ENCODE data around the gene NCKAP1. TPM values are rescaled to one million over a fixed set of nuclear protein-coding genes. Genes with fewer than 3 reads are reported as not detected.
"Not testable (repeated sequence)": the region's sequence is repeated elsewhere in the genome, so short reads cannot be mapped to it uniquely, and the experiment has no call there.

Gene NCKAP1
- total RNA-seq, 1 experiment from 2014 or later: 173 TPM

DNA sequence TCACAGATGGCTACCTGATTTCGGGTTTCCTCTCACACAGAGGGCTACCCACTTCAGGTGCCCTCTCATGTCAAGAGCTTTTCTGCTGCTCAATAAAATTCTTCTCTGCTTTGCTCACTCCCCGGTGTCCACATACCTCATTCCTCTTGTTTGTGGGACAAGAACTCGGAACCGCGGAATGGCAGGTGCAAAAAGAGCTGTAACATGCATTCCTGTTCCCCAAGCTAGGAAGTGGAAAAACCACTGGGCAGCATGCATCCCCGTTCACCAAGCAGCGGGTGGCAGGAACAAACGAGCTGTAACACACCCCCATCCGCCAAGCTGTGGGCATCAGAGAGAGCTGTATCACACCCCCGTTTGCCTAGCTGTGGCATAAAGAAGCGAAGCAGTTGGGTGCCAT is 144.6 kb downstream of the NCKAP1 start:
- Mint-ChIP-seq H3K27ac (no peak overlapping the region), H3K4me3 (no peak overlapping the region), H3K27me3 (ENCODE audit: low read depth) (no peaks in the 10 kb centered on the region), H3K36me3 (no peaks in the 10 kb centered on the region), H3K4me1 (no peaks in the 10 kb centered on the region), H3K9me3 (peaks cover 8% of the 10 kb centered on the region; the same call in 1 of the 2 replicates)
- DNase-seq (ENCODE audit: low spot score) (no peak), ATAC-seq (no peak)
- ChIA-PET CTCF (interaction anchor here (0.7 kb wide), 1 partner anchor 101 kb away, joined by 3 read pairs; no protein-coding TSS in a partner anchor), POLR2A (no interaction called here)
- TF ChIP-seq FOXP1 (CRISPR knock-in tag; IDR thresholded peaks at IDR 0.05; ENCODE audit: borderline replicate concordance) (no peak), HMGA2 (CRISPR knock-in tag; IDR thresholded peaks at IDR 0.05) (no peak), MXD4 (CRISPR knock-in tag; IDR thresholded peaks at IDR 0.05; ENCODE audit: borderline replicate concordance) (no peak), GTF2I (CRISPR knock-in tag; conservative IDR thresholded peaks at IDR 0.05) (no peak), TEAD4 (CRISPR knock-in tag; IDR thresholded peaks at IDR 0.05) (no peak), GRHL2 (CRISPR knock-in tag; IDR thresholded peaks at IDR 0.05; ENCODE audit: insufficient replicate concordance, severe bottlenecking) (no peak), TCF7 (CRISPR knock-in tag; IDR thresholded peaks at IDR 0.05; ENCODE audit: low read depth) (no peak), NFE2L1 (CRISPR knock-in tag; IDR thresholded peaks at IDR 0.05) (no peak), JUN (CRISPR knock-in tag; IDR thresholded peaks at IDR 0.05) (no peak)
- TF ChIP-seq, protein P1, sequence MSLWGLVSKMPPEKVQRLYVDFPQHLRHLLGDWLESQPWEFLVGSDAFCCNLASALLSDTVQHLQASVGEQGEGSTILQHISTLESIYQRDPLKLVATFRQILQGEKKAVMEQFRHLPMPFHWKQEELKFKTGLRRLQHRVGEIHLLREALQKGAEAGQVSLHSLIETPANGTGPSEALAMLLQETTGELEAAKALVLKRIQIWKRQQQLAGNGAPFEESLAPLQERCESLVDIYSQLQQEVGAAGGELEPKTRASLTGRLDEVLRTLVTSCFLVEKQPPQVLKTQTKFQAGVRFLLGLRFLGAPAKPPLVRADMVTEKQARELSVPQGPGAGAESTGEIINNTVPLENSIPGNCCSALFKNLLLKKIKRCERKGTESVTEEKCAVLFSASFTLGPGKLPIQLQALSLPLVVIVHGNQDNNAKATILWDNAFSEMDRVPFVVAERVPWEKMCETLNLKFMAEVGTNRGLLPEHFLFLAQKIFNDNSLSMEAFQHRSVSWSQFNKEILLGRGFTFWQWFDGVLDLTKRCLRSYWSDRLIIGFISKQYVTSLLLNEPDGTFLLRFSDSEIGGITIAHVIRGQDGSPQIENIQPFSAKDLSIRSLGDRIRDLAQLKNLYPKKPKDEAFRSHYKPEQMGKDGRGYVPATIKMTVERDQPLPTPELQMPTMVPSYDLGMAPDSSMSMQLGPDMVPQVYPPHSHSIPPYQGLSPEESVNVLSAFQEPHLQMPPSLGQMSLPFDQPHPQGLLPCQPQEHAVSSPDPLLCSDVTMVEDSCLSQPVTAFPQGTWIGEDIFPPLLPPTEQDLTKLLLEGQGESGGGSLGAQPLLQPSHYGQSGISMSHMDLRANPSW (CRISPR knock-in tag; conservative IDR thresholded peaks at IDR 0.05; ENCODE audit: low read depth): no peak
- TF ChIP-seq, protein P2, sequence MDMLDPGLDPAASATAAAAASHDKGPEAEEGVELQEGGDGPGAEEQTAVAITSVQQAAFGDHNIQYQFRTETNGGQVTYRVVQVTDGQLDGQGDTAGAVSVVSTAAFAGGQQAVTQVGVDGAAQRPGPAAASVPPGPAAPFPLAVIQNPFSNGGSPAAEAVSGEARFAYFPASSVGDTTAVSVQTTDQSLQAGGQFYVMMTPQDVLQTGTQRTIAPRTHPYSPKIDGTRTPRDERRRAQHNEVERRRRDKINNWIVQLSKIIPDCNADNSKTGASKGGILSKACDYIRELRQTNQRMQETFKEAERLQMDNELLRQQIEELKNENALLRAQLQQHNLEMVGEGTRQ (CRISPR knock-in tag; IDR thresholded peaks at IDR 0.05): no peak
- TF ChIP-seq, protein P3, sequence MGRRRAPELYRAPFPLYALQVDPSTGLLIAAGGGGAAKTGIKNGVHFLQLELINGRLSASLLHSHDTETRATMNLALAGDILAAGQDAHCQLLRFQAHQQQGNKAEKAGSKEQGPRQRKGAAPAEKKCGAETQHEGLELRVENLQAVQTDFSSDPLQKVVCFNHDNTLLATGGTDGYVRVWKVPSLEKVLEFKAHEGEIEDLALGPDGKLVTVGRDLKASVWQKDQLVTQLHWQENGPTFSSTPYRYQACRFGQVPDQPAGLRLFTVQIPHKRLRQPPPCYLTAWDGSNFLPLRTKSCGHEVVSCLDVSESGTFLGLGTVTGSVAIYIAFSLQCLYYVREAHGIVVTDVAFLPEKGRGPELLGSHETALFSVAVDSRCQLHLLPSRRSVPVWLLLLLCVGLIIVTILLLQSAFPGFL (CRISPR knock-in tag; IDR thresholded peaks at IDR 0.05; ENCODE audit: borderline replicate concordance): no peak
- TF ChIP-seq, protein P4, sequence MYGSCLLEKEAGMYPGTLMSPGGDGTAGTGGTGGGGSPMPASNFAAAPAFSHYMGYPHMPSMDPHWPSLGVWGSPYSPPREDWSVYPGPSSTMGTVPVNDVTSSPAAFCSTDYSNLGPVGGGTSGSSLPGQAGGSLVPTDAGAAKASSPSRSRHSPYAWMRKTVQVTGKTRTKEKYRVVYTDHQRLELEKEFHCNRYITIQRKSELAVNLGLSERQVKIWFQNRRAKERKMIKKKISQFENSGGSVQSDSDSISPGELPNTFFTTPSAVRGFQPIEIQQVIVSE (CRISPR knock-in tag; IDR thresholded peaks at IDR 0.05; ENCODE audit: borderline replicate concordance): no peak
- TF ChIP-seq, protein P5, sequence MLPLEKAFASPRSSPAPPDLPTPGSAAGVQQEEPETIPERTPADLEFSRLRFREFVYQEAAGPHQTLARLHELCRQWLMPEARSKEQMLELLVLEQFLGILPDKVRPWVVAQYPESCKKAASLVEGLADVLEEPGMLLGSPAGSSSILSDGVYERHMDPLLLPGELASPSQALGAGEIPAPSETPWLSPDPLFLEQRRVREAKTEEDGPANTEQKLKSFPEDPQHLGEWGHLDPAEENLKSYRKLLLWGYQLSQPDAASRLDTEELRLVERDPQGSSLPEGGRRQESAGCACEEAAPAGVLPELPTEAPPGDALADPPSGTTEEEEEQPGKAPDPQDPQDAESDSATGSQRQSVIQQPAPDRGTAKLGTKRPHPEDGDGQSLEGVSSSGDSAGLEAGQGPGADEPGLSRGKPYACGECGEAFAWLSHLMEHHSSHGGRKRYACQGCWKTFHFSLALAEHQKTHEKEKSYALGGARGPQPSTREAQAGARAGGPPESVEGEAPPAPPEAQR (CRISPR knock-in tag; IDR thresholded peaks at IDR 0.05): no peak
- TF ChIP-seq, protein P6, sequence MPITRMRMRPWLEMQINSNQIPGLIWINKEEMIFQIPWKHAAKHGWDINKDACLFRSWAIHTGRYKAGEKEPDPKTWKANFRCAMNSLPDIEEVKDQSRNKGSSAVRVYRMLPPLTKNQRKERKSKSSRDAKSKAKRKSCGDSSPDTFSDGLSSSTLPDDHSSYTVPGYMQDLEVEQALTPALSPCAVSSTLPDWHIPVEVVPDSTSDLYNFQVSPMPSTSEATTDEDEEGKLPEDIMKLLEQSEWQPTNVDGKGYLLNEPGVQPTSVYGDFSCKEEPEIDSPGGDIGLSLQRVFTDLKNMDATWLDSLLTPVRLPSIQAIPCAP (CRISPR knock-in tag; IDR thresholded peaks at IDR 0.05): no peak
- TF ChIP-seq, protein P7, sequence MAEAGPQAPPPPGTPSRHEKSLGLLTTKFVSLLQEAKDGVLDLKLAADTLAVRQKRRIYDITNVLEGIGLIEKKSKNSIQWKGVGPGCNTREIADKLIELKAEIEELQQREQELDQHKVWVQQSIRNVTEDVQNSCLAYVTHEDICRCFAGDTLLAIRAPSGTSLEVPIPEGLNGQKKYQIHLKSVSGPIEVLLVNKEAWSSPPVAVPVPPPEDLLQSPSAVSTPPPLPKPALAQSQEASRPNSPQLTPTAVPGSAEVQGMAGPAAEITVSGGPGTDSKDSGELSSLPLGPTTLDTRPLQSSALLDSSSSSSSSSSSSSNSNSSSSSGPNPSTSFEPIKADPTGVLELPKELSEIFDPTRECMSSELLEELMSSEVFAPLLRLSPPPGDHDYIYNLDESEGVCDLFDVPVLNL (CRISPR knock-in tag; IDR thresholded peaks at IDR 0.05; ENCODE audit: borderline replicate concordance, low read depth): no peak
- TF ChIP-seq, protein P8, sequence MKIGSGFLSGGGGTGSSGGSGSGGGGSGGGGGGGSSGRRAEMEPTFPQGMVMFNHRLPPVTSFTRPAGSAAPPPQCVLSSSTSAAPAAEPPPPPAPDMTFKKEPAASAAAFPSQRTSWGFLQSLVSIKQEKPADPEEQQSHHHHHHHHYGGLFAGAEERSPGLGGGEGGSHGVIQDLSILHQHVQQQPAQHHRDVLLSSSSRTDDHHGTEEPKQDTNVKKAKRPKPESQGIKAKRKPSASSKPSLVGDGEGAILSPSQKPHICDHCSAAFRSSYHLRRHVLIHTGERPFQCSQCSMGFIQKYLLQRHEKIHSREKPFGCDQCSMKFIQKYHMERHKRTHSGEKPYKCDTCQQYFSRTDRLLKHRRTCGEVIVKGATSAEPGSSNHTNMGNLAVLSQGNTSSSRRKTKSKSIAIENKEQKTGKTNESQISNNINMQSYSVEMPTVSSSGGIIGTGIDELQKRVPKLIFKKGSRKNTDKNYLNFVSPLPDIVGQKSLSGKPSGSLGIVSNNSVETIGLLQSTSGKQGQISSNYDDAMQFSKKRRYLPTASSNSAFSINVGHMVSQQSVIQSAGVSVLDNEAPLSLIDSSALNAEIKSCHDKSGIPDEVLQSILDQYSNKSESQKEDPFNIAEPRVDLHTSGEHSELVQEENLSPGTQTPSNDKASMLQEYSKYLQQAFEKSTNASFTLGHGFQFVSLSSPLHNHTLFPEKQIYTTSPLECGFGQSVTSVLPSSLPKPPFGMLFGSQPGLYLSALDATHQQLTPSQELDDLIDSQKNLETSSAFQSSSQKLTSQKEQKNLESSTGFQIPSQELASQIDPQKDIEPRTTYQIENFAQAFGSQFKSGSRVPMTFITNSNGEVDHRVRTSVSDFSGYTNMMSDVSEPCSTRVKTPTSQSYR (CRISPR knock-in tag; IDR thresholded peaks at IDR 0.05): no peak

DNA sequence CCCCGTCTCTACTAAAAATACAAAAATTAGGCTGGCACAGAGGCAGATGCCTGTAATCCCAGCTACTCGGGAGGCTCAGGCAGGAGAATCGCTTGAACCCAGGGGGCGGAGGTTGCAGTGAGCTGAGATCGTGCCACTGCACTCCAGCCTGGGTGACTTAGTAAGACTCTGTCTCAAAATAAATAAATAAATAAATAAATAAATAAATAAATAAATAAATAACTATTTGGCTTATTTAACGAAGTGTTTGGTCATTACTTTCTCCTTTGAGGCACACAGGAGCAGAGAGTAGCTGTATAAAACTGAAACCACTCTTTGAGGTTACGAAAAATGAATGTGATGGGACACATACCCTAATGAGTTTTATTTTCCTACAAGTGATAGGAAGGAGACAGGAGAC is 145.2 kb downstream of the NCKAP1 start:
- ATAC-seq; H3K36me3 Mint-ChIP-seq; H3K4me1 Mint-ChIP-seq; POLR2A ChIA-PET; H3K4me3 Mint-ChIP-seq; H3K27me3 Mint-ChIP-seq (ENCODE audit: low read depth); CTCF ChIA-PET; H3K27ac Mint-ChIP-seq; H3K9me3 Mint-ChIP-seq; DNase-seq (ENCODE audit: low spot score): not testable (repeated sequence)

Data from WTC11 (cell line).